ENCODE results near the gene COL15A1.
A peak's percentile ranks its signal among the peaks of the same experiment; 100 is the strongest.

Gene COL15A1

GRCh38 chr9:98974106-98974505 is 30.4 kb downstream of the COL15A1 start:
- DNase-seq: no peak

GRCh38 chr9:98974554-98974953 is 30.8 kb downstream of the COL15A1 start:
- no peak for DNase-seq

GRCh38 chr9:98974994-98975712 is 31.4 kb downstream of the COL15A1 start:
- peak; percentile 73 to 76 for DNase-seq

- DNase-seq: no peak
Measured at GRCh38 chr9:98975838-98976237, 32.1 kb downstream of the COL15A1 start.

GRCh38 chr9:98977246-98977714 is 33.6 kb downstream of the COL15A1 start:
- no peak for DNase-seq

- DNase-seq: no peak
Measured at GRCh38 chr9:98977813-98978212, 34.1 kb downstream of the COL15A1 start.

- DNase-seq: no peak
Measured at GRCh38 chr9:98978231-98978681, 34.5 kb downstream of the COL15A1 start.

- DNase-seq: no peak
Measured at GRCh38 chr9:98980291-98980690, 36.6 kb downstream of the COL15A1 start.

- no peak for DNase-seq
Measured at GRCh38 chr9:98983295-98984268, 39.9 kb downstream of the COL15A1 start.

- no peak for DNase-seq
Measured at GRCh38 chr9:98985596-98985995, 41.9 kb downstream of the COL15A1 start.

GRCh38 chr9:98986866-98987651 is 43.4 kb downstream of the COL15A1 start:
- no peak for DNase-seq

GRCh38 chr9:98989036-98990000 is 45.6 kb downstream of the COL15A1 start:
- DNase-seq: no peak

GRCh38 chr9:98990181-98990870 is 46.6 kb downstream of the COL15A1 start:
- DNase-seq: no peak

GRCh38 chr9:98992107-98992884 is 48.6 kb downstream of the COL15A1 start:
- DNase-seq: no peak

- DNase-seq: no peak
Measured at GRCh38 chr9:98992885-98993569, 49.3 kb downstream of the COL15A1 start.

- peak; percentile 16 to 65 for DNase-seq
Measured at GRCh38 chr9:98993570-98993945, 49.9 kb downstream of the COL15A1 start.

GRCh38 chr9:98994172-98995058 is 50.7 kb downstream of the COL15A1 start:
- DNase-seq: no peak

- DNase-seq: no peak
Measured at GRCh38 chr9:98995059-98995671, 51.5 kb downstream of the COL15A1 start.

Measured in CD4-positive, alpha-beta T cell treated with Interleukin-1 beta for 1 hour (primary cell).